MM.1S (cell line): ENCODE data around the gene NKG7.

Source experiments
- EZH2 ChIP-seq: fragments of 300-600 bp; sonication (generic); optimal IDR thresholded peaks from 2 replicates; pipeline ENCODE3; 2017; ENCODE audit warnings: low read depth, mild to moderate bottlenecking, antibody characterized with exemption, low read length, mixed read lengths
- EZH2phosphoT487 ChIP-seq: fragments of 300-600 bp; sonication (generic); IDR thresholded peaks from 2 replicates; pipeline ENCODE4 v1.6.1; 2018; ENCODE audit warnings: antibody characterized with exemption, low read length
- TF ChIP-seq, protein P1 (sequence below): fragments of 300-600 bp; sonication (generic); IDR thresholded peaks from 2 replicates; pipeline ENCODE4 v1.5.1; 2016; ENCODE audit warnings: antibody characterized with exemption, low read length, mixed read lengths

DNA sequence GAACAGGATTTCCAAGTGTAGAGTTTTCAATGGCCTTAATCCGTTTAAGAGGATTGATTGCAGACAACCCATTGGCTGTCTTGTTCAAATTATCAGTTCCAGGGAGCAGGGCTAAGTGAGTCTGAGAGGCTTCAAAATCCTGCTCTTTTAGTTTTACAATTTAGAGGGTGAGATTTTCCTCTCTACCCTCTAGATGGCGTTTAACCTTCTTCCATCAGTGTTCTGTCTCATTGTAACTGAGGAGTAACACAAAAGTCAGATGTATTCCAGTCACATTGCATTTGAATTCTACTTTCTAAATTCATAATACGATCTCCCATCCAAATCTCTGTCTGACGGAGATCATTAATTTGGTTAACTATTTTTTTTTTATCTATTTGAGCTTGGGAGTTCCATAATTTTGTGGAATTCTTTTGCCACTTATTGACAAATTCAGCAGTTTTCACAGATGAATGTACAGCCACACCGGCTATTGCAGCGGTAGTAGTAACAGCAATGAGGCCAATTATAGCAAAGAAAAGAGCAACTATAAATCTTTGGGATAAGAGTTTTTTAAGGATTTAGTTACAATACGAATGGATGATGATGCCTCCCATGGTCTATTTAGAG lies 25.7 kb upstream of the NKG7 start:
- TF ChIP-seq, protein P1, sequence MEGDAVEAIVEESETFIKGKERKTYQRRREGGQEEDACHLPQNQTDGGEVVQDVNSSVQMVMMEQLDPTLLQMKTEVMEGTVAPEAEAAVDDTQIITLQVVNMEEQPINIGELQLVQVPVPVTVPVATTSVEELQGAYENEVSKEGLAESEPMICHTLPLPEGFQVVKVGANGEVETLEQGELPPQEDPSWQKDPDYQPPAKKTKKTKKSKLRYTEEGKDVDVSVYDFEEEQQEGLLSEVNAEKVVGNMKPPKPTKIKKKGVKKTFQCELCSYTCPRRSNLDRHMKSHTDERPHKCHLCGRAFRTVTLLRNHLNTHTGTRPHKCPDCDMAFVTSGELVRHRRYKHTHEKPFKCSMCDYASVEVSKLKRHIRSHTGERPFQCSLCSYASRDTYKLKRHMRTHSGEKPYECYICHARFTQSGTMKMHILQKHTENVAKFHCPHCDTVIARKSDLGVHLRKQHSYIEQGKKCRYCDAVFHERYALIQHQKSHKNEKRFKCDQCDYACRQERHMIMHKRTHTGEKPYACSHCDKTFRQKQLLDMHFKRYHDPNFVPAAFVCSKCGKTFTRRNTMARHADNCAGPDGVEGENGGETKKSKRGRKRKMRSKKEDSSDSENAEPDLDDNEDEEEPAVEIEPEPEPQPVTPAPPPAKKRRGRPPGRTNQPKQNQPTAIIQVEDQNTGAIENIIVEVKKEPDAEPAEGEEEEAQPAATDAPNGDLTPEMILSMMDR = no peak
- TF ChIP-seq EZH2phosphoT487 = no peak
- no peak for TF ChIP-seq EZH2
